C4-2B (cell line): ENCODE data around the gene PSD4.

ENCODE experiments used
- ZFX ChIP-seq: fragments of 450-650 bp; IDR thresholded peaks from 2 replicates; pipeline ENCODE4 v1.6.1; 2017
- TF ChIP-seq, protein P1 (sequence below): fragments of 450-650 bp; conservative IDR thresholded peaks from 2 replicates; pipeline ENCODE4 v1.5.1; 2017; ENCODE audit warnings: mild to moderate bottlenecking

DNA sequence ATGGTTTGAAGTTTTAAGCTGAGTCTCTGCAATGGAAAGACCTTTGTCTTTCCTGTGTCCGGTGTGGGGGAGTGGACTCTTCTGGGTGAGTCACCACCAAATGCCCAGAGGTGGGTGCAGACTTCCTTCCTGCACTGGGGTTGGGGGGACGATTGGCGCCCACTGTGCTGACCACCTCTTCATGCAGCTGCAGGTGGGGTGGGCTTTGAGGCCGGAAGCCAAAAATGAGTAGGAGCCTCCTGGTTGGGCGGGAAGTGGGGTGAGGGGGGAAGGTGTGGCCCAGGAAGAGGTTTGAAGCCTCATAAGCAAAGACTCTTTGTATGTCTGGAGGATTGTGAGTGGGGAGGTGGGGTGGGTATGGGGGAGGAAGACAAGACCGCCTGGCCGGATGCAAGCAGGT is 77.3 kb downstream of the PSD4 start:
- TF ChIP-seq, protein P1, sequence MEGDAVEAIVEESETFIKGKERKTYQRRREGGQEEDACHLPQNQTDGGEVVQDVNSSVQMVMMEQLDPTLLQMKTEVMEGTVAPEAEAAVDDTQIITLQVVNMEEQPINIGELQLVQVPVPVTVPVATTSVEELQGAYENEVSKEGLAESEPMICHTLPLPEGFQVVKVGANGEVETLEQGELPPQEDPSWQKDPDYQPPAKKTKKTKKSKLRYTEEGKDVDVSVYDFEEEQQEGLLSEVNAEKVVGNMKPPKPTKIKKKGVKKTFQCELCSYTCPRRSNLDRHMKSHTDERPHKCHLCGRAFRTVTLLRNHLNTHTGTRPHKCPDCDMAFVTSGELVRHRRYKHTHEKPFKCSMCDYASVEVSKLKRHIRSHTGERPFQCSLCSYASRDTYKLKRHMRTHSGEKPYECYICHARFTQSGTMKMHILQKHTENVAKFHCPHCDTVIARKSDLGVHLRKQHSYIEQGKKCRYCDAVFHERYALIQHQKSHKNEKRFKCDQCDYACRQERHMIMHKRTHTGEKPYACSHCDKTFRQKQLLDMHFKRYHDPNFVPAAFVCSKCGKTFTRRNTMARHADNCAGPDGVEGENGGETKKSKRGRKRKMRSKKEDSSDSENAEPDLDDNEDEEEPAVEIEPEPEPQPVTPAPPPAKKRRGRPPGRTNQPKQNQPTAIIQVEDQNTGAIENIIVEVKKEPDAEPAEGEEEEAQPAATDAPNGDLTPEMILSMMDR = no peak
- TF ChIP-seq ZFX = no peak
